Body of pancreas (tissue), 4 donors: ENCODE measurements around the gene ANXA6. TPM values are rescaled to one million over a fixed set of nuclear protein-coding genes. Genes with fewer than 3 reads are reported as not detected.

Experiments
- ATAC-seq: fragments of 150-250 bp; one replicate; pipeline ENCODE4 v1.9.1; 2016
- DNase-seq, 4 donors: peaks; one replicate each; pipeline ENCODE4 v3.0.0-alpha.2; 2019
- H3K27ac ChIP-seq, 4 donors: fragments of 200-600 bp; sonication (generic); 1 replicate in 3 of 4; 2 replicates in 1 of 4; pipeline versions ENCODE4 v1.5.1 to v1.6.1; 2016 to 2019; ENCODE audit warnings: mild to moderate bottlenecking in 1 of 4, mixed read lengths in 1 of 4, moderate library complexity in 1 of 4
- H3K27me3 ChIP-seq, 2 donors: fragments of 200-600 bp; sonication (generic); one replicate each; pipeline ENCODE4 v1.6.0; 2016; ENCODE audit warnings: mild to moderate bottlenecking in 1 of 2
- H3K36me3 ChIP-seq, 2 donors: fragments of 200-600 bp; sonication (generic); replicated peaks in 1 of 2; 2 replicates each; pipeline ENCODE4 v1.5.1; 2016; ENCODE audit warnings: low read depth in 2 of 2; ENCODE audit not compliant: insufficient read depth in 1 of 2
- H3K4me1 ChIP-seq: fragments of 200-600 bp; sonication (generic); one replicate; pipeline ENCODE4 v1.6.0; 2016
- H3K4me3 ChIP-seq, 2 donors: fragments of 200-600 bp; sonication (generic); 1 replicate in 1 of 2; 2 replicates in 1 of 2; pipeline ENCODE4 v1.5.1; 2016 to 2019
- H3K9me3 ChIP-seq, 3 donors: fragments of 200-600 bp; sonication (generic); 1 replicate in 2 of 3; 2 replicates in 1 of 3; pipeline ENCODE4 v1.5.1; 2016
- POLR2A ChIP-seq, 3 donors: fragments of 450-650 bp; IDR thresholded peaks; one replicate each; pipeline ENCODE4 v1.6.1; 2016; ENCODE audit warnings: antibody characterized with exemption in 3 of 3, mild to moderate bottlenecking in 2 of 3
- WGBS, 2 donors: methylation state at CpG; one replicate each; pipeline ENCODE4 v1.1.5; 2017; 5-methylcytosine and 5-hydroxymethylcytosine counted together
- intact Hi-C: fragments of 100-400 bp; cut with DNase I; formaldehyde crosslinking; loops from one replicate; pipeline ENCODE4 v1.15.1; 2023
- total RNA-seq, 2 donors: library from RNA; depleted of rRNA; stranded (reverse); fragments of >200 nt; gene quantifications; one replicate each; pipeline ENCODE4 v1.1.0, GENCODE V29; 2016
- TF ChIP-seq, protein P1 (sequence below), 7 experiments: fragments of 450-650 bp in 4 of 7; fragments of 200-600 bp in 3 of 7; sonication (generic) in 3 of 7; IDR thresholded peaks; one replicate each; pipeline ENCODE4 v1.5.1; 2016 to 2019; ENCODE audit warnings: antibody characterized with exemption in 7 of 7

ANXA6 gene
- total RNA-seq, 2 donors from 2014 or later = 60.3 to 60.4 TPM

DNA sequence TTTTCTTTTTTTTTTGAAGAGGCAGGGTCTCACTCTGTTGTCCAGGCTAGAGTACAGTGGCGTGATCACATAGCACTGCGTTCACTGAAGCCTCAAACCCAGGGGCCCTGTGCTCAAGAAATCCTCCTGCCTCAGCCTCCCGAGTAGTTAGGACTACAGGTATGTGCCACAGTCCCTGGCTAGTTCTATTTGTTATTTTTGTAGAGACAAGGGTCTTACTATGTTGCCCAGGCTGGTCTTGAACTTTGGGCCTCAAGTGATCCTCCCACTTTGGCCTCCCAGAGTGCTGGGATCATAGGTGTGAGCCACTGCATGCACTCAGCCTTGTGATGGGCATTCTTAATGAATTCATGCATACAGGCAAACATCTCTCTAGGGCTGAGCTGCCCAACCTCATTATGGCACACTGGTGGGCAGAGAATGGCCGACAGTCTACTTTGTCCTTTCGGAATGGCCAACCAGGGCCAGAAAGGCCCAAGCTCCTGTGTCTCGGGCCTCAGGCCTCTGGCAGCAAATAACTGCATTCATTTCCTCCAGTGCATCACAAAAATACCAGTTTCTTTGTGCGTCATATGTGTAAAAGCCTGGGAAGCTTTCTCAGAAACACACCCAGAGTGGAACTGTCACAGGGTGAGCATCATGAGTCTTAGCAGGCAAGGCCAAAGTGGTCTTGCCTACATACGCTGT, 27.2 kb downstream of the ANXA6 start:
- Histone ChIP-seq H3K27me3 (no peaks in the 10 kb centered on the region), H3K4me1 (peaks cover 6% of the 10 kb centered on the region), H3K27ac (peak overlapping the region; percentile 43 to 65 (median 52)), H3K9me3 (no peaks in the 10 kb centered on the region), H3K36me3 (peaks cover 2 to 4% of the 10 kb centered on the region in 2 donors), H3K4me3 (no peak overlapping the region)
- TF ChIP-seq, protein P1, sequence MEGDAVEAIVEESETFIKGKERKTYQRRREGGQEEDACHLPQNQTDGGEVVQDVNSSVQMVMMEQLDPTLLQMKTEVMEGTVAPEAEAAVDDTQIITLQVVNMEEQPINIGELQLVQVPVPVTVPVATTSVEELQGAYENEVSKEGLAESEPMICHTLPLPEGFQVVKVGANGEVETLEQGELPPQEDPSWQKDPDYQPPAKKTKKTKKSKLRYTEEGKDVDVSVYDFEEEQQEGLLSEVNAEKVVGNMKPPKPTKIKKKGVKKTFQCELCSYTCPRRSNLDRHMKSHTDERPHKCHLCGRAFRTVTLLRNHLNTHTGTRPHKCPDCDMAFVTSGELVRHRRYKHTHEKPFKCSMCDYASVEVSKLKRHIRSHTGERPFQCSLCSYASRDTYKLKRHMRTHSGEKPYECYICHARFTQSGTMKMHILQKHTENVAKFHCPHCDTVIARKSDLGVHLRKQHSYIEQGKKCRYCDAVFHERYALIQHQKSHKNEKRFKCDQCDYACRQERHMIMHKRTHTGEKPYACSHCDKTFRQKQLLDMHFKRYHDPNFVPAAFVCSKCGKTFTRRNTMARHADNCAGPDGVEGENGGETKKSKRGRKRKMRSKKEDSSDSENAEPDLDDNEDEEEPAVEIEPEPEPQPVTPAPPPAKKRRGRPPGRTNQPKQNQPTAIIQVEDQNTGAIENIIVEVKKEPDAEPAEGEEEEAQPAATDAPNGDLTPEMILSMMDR (IDR thresholded peaks at IDR 0.05) = no peak
- TF ChIP-seq POLR2A (IDR thresholded peaks at IDR 0.05) = no peak
- 83 to 93% methylated on average over 8 of the region's 8 CpGs for WGBS, 2 donors
- intact Hi-C loops = no loop called here
- no peak for DNase-seq
- ATAC-seq = peak; percentile 25

DNA sequence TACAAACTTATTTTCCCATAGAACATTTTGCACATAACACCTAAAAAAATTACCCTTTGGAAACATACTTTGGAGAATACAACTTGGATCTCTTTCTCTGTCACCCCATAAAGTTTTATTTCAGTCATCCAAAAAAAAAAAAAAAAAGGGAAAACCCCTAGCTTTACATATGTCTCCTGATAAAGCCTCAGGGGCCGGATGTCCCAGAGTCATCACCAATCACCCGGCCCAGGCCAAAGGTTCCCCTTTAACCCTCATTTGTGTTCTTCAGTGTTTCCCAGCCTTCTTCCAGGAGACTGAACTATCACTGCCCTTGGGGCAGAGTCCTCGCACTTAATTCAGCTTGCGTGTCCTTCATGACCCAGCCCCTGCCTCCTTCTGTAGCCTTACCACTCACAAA, 28.8 kb downstream of the ANXA6 start:
- Histone ChIP-seq H3K4me1 (peaks cover 10% of the 10 kb centered on the region), H3K4me3 (no peak overlapping the region), H3K27me3 (no peaks in the 10 kb centered on the region), H3K36me3 (peaks cover 0 to 2% of the 10 kb centered on the region in 2 donors), H3K27ac (no peak overlapping the region), H3K9me3 (no peaks in the 10 kb centered on the region)
- intact Hi-C loops = loop anchor here (5.0 kb wide), 2 partner anchors 33 to 108 kb away; no protein-coding TSS in a partner anchor
- no peak for TF ChIP-seq POLR2A (IDR thresholded peaks at IDR 0.05)
- TF ChIP-seq, protein P1 (IDR thresholded peaks at IDR 0.05) = no peak
- WGBS, 2 donors = 69 to 86% methylated on average over 4 of the region's 4 CpGs
- ATAC-seq = no peak
- no peak for DNase-seq

DNA sequence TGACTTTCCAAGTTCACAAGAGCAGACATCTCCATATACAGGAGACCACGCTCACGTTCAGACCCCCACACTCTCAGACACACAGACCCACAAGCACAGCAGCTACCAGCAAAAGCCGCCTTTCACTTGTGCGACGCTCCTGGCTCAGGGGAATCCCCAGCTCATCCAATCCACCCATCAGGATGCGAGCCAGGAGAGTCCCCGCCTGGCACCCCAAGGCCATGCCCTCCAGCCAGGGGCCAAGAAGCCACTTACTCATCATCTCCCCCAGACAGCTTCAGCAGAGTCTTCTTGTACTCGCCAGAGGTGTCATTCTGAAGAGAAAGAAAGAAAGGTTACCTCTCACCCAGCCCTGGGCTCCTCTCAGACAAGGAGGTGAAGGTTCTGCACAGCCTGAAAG, 29.7 kb downstream of the ANXA6 start:
- Histone ChIP-seq H3K27me3 (no peaks in the 10 kb centered on the region), H3K9me3 (no peaks in the 10 kb centered on the region), H3K4me3 (no peak overlapping the region), H3K36me3 (peaks cover 0 to 2% of the 10 kb centered on the region in 2 donors), H3K4me1 (peaks cover 15% of the 10 kb centered on the region), H3K27ac (no peak overlapping the region)
- intact Hi-C loops = loop anchor here (5.0 kb wide), 2 partner anchors 34 to 109 kb away; no protein-coding TSS in a partner anchor
- no peak for DNase-seq
- WGBS, 2 donors = 77 to 86% methylated on average over 7 to 8 of the region's 8 CpGs
- no peak for TF ChIP-seq POLR2A (IDR thresholded peaks at IDR 0.05)
- TF ChIP-seq, protein P1 (IDR thresholded peaks at IDR 0.05) = no peak
- no peak for ATAC-seq

DNA sequence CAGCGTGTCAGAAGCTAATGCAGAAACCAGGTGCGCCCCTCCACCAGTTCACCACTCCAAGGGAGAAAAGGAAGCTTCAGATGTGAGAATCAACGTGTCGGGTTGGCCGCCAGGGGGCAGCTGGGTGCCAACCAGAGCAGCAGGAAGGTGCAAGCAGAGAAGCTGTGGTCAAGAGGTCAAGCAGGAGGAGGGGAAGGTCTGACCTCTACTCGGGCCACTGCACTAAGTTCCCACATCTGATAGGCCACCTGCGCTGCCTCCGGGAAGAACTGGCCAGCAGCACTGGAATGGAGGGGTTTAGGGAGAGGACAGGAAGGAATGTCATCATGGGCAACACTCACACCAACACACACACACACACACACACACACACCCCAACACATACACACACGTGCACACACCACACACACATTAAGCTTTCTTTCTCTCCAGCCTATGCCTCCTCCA, 31.4 kb downstream of the ANXA6 start:
- intact Hi-C loops = loop anchor here (5.0 kb wide), 2 partner anchors 36 to 111 kb away; no protein-coding TSS in a partner anchor

More for the DNA sequence above, 31.4 kb downstream of the ANXA6 start:
- no peak for TF ChIP-seq POLR2A (IDR thresholded peaks at IDR 0.05)
- TF ChIP-seq, protein P1 (IDR thresholded peaks at IDR 0.05) = peak; percentile 59 to 87 (median 81)
- ATAC-seq = peak; percentile 45
- WGBS, 2 donors = 9 to 14% methylated on average over 7 to 9 of the region's 9 CpGs
- Histone ChIP-seq H3K4me1 (peaks cover 15% of the 10 kb centered on the region), H3K9me3 (no peaks in the 10 kb centered on the region), H3K27me3 (no peaks in the 10 kb centered on the region), H3K4me3 (no peak overlapping the region), H3K27ac (no peak overlapping the region), H3K36me3 (peaks cover 0 to 2% of the 10 kb centered on the region in 2 donors)
- peak; percentile 70 to 77 (median 74) for DNase-seq
